CD4-positive, alpha-beta T cell treated with Interleukin-4 for 1 hour (primary cell): Measurements from ENCODE around the gene S100P.
"Not testable (repeated sequence)": the region's sequence is repeated elsewhere in the genome, so short reads cannot be mapped to it uniquely, and the experiment has no call there.

Experiments
- DNase-seq, 2 donors: peaks; one replicate each; pipeline ENCODE4 v3.0.0-alpha.2; 2020 to 2022

The S100P gene

GRCh38 chr4:6699903-6700302 is 6.2 kb downstream of the S100P start:
- no peak for DNase-seq

DNA sequence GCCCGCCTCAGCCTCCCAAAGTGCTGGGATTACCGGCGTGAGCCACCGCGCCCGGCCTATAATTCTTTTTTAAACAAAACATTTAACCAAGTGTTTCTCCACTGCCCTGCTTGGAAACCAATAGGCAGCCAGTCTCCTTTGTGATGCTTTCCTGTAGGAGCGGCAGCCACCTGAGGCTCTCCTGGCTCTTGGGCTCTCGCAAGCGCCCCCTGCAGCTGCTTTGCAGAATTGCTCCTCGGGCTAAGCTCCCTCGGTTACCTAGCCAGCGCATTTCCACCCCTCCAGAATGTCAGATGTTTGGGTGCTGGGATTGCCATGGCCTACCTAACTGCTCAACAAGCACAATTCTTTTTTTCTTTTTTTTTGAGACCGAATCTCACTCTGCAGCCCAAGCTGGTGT is 7.7 kb downstream of the S100P start:
- peak in 1 of 2 donors; percentile 58 for DNase-seq

DNA sequence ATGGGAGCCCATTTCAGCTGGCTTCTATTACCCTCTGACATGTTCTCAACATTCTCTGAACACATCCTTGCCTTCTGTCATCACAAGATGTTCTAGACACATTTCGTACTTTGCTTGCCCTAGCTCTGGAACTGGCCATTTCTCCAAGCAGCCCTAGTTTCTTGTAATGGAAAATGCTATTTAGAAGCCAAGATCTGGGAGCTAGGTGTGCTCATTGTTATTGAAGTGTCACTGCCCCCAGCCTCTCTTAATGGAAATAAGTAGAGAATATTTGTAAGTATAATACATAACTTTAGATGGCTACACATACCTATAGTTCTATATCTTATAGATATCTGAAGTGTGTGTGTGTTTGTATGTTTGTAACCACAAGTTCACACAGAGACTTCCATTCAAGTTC is 9.1 kb downstream of the S100P start:
- DNase-seq: no peak

DNA sequence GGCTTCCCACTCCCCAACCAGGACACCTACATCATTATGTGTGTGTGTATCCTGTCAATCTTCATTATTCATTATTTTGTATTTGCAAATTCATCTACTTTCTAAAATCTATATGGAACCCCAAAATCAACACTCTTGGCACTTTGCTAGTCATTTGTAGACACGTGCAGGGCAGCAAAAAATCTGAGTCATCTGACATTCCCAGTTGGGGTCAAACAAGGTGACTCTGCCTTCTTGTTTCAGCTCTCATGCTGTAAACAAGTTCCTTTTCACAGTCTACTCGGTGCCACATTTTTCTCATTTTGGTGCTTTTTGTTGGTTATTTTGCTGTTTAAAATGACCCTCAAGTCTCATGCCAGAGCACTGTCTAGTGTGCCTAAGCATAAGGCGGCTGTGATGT is 10.1 kb downstream of the S100P start:
- no peak for DNase-seq

- no peak for DNase-seq
Measured at GRCh38 chr4:6705646-6706045, 12.0 kb downstream of the S100P start.

GRCh38 chr4:6706173-6706572 is 12.5 kb downstream of the S100P start:
- no peak for DNase-seq

GRCh38 chr4:6709230-6710114 is 15.8 kb downstream of the S100P start, which contains the start of gene MRFAP1L1:
MRFAP1L1 (minus strand) TSS chr4:6709865; CDS start chr4:6709629, 236 bp downstream.
- DNase-seq: peak; percentile 96 to 97

GRCh38 chr4:6710282-6710681 is 16.6 kb downstream of the S100P start:
- DNase-seq: no peak

DNA sequence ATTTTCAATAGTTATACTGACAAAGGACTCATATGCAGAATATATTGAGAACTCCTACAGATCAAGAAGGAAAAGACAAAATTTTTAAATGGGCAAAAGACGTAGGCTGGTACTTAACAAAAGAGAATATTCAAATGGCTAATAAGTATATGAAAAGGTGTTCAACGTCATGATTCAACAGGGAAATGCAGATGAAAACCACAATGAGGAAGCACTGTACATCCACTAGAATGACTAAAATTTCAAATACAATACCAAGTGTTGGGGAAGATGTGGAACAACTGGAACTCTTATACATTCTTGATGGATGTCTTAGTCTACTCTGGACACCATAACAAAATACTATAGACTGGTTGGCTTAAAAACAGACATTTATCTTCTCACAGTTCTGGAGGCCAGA is 17.3 kb downstream of the S100P start:
- DNase-seq: no peak

DNA sequence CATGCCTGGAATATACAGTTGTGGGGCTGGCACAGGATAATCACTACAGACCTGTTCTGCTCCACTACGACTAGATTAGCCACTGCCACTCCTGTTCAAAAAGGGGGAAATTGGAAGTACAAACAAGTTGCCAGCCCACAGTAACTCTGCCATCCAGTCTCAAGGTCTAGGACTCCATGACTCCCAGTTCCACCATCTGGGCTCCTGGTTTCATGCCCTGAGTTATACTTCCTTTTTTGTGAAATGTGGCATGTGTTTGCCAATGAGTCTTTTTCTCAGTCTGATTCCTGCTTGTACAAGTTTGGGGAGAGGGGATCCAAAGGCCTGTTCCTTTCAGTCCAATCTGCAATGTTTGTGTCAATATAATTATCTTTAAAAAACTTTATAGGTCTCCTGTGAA is 21.3 kb downstream of the S100P start:
- DNase-seq: no peak

GRCh38 chr4:6715704-6716017 is 22.0 kb downstream of the S100P start:
- no peak for DNase-seq

DNA sequence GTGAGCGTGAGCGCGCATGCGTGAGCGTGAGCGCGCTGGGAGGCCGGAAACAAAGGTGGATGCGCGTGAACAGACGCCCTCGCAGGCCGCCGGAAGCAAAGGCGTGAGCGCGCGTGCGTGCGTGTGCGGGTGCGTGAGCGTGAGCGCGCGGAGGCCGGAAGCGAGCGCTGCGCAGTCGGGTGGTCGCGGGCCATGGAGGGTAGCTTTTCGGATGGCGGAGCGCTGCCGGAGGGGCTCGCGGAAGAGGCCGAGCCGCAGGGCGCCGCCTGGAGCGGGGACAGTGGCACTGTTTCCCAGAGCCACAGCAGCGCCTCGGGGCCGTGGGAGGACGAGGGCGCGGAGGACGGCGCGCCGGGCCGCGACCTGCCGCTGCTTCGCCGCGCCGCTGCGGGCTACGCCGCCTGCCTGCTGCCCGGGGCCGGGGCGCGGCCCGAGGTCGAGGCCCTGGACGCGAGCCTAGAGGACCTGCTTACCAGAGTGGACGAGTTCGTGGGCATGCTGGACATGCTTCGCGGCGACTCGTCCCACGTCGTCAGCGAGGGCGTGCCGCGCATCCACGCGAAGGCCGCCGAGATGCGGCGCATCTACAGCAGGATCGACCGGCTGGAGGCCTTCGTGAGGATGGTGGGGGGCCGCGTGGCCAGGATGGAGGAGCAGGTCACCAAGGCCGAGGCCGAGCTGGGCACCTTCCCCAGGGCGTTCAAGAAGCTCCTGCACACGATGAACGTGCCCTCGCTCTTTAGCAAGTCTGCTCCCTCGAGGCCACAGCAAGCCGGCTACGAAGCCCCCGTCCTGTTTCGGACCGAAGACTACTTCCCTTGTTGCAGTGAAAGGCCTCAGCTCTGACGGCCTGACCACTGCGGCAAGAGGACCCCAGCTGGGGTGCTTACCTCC is 22.6 kb downstream of the S100P start, which contains the start of gene BLOC1S4:
Gene BLOC1S4 (plus strand): TSS at position 157 of the 894 bp plus-strand sequence. CDS start 36 bp downstream, at position 193.
- DNase-seq: peak; percentile 93 to 94

DNA sequence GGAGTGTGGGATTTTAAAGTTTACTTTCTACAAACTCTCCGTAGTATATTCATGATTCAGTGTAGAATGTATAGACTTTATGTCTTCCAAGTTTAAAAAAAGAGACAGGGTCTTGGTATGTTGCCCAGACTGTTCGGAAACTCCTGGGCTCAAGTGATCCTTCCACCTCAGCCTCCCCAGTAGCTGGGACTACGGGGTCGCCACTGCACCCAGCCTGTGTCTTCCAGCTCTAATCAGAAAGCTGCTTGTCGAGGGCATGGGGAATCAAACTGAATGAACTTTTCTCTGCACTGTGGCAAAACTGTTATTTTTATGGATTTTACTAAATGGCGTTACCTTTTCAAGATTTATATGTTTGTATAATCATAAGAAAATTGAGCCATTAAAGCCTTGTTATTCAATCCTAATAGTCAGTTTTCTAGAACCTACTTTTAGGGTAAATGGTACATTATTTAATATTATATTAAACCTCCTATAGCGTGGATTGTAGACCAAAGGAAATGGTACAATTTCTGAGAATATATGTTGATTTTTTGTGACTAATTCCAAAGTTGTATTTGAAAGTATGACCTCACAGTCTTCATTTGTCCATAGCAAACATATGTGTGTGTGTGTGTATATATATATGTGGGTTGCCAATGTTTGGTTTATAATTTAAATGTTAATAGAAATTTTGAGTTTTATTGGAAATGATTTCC is 23.4 kb downstream of the S100P start:
- no peak for DNase-seq

DNA sequence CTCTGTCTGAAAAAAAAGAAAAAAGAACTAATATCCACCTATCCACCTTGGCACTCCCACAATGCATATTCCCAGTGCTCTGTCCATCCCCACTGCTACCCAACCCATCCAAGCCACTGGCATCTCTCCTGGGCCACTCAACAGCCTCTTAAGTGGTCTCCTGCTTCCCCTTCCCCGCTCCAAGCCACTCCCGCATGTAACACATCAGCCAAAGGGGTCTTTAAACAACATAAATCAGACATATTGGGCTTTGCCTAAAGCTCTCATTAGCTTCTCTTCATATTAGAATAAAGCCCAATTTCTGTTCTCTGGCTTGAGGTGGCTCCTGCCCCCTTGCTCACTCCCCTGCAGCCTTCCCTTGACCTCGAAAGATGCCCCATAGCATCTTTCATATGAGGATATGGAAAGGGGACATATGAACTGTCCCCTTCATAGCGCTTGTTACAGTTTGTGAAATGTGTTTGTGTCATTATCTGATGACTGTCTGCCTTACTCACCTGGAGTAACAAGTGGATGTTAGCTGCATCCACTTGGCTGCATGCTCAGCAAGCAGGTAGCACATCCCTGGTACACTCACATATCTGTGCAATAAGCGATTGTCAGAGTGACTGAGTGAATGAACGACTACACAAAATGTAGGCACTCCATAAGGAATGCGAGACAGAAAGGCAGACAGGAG is 25.4 kb downstream of the S100P start:
- DNase-seq: no peak

DNA sequence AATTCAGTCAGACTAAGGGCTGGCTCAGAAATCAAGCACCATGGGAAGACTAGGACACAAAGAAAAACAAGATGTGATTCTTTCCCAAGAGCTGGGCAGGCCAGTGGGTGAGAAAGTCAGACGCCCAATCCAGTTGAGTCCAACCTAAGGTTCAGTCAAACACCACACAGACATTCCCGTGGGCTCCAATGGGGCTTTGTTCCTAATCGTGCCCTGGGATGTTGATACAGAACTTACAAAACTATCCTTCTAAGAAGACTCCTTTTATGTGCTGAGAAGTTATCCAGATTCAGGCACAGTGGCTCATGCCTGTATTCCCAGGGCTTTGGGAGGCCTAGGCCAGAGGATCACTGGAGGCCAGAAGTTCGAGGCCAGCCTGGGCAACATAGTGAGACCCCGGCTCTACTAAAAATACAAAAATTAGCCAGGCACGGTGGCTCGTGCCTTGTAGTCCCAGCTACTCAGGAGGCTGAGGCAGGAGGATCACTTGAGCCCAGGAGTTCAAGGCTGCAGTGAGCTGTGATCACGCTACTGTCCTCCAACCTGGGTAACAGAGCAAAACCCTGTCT is 26.0 kb downstream of the S100P start:
- DNase-seq: no peak

- peak; percentile 75 to 79 for DNase-seq
Measured at GRCh38 chr4:6720202-6720699, 26.6 kb downstream of the S100P start.

GRCh38 chr4:6721121-6721520 is 27.4 kb downstream of the S100P start:
- no peak for DNase-seq

GRCh38 chr4:6722891-6723290 is 29.2 kb downstream of the S100P start:
- DNase-seq: no peak

- no peak for DNase-seq
Measured at GRCh38 chr4:6723851-6724250, 30.2 kb downstream of the S100P start.

DNA sequence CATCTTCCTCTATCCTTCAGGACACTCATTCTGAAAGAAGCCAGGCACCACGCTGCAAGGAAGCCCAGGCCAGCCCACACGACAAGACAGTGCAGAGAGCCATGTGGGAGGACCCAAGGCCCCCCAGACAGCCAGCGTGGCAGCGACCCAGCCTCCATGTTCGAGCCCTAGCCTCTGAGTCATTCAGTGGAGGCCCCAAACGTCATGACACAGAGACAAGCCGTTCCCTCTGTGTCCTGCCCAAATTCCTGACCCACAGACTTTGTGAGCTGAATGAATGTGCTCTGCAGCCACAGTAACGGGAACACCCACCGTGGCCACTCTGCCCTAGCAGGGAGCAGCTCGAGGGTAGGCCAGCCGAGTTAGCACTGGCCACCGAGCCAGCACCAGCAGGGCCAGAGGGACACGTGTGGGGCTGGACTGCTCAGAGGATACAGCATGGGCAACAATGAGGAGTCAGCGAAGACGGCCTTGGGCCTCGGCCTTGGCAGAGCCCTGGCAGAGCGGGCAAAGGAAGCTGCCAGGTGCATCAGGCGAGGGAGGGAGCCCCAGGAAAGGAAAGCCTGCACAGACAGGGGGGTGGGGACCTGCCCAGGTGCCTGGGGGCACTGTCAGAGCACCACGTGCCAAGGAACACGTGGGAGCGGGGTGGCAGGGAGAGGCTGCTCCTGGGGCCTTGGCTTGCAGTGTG is 30.9 kb downstream of the S100P start:
- no peak for DNase-seq

- DNase-seq: not testable (repeated sequence)
Measured at GRCh38 chr4:6725427-6725961, 31.8 kb downstream of the S100P start.
